ENCODE results near the gene B4GALT7. TPM values are rescaled to one million over a fixed set of nuclear protein-coding genes. Genes with fewer than 3 reads are reported as not detected.

Gene B4GALT7
- total RNA-seq, 1 donor from 2014 or later = 12.0 TPM

- Histone ChIP-seq H3K27me3 (ENCODE audit: control insufficient read depth in 3 of 3, insufficient read depth in 3 of 3, low read length in 3 of 3) (peaks cover 0 to 9% (median 4%) of the 10 kb centered on the region in 3 donors), H3K36me3 (ENCODE audit: control insufficient read depth in 3 of 3, insufficient read depth in 3 of 3, low read length in 3 of 3) (peaks cover 35 to 36% (median 36%) of the 10 kb centered on the region in 3 donors), H3K4me1 (ENCODE audit: control insufficient read depth in 3 of 3, insufficient read depth in 3 of 3, low read length in 3 of 3) (peaks cover 6 to 13% (median 11%) of the 10 kb centered on the region in 3 donors), H3K4me3 (ENCODE audit: low read length in 3 of 3) (peak within 1 kb of the TSS; percentile 81 to 91 (median 91)), H3K9me3 (ENCODE audit: control insufficient read depth in 3 of 3, low read length in 3 of 3) (no peaks in the 10 kb centered on the region), H3K9ac (ENCODE audit: low read depth in 1 of 3, low read length in 3 of 3) (peak within 1 kb of the TSS; percentile 85 to 92 (median 87)), H3K27ac (ENCODE audit: low read depth, low read length) (peak within 1 kb of the TSS; percentile 40)
Observed at GRCh38 chr5:177592010-177592834, 7.7 kb upstream of the B4GALT7 start, which contains the start of gene TMED9. TSS of gene TMED9 (plus strand) at chr5:177592203. CDS start at chr5:177592215, 12 bp downstream.

- H3K4me1 ChIP-seq (ENCODE audit: control insufficient read depth in 3 of 3, insufficient read depth in 3 of 3, low read length in 3 of 3) = peaks cover 6 to 13% (median 11%) of the 10 kb centered on the region in 3 donors
- H3K4me3 ChIP-seq (ENCODE audit: low read length in 3 of 3) = peak overlapping the region; percentile 81 to 91 (median 91)
- H3K27ac ChIP-seq (ENCODE audit: low read depth, low read length) = no peak overlapping the region
- peak overlapping the region; percentile 85 to 92 (median 87) for H3K9ac ChIP-seq (ENCODE audit: low read depth in 1 of 3, low read length in 3 of 3)
- peaks cover 35 to 36% (median 36%) of the 10 kb centered on the region in 3 donors for H3K36me3 ChIP-seq (ENCODE audit: control insufficient read depth in 3 of 3, insufficient read depth in 3 of 3, low read length in 3 of 3)
- peaks cover 0 to 9% (median 4%) of the 10 kb centered on the region in 3 donors for H3K27me3 ChIP-seq (ENCODE audit: control insufficient read depth in 3 of 3, insufficient read depth in 3 of 3, low read length in 3 of 3)
- no peaks in the 10 kb centered on the region for H3K9me3 ChIP-seq (ENCODE audit: control insufficient read depth in 3 of 3, low read length in 3 of 3)
Observed at GRCh38 chr5:177592905-177593304, 7.0 kb upstream of the B4GALT7 start.

GRCh38 chr5:177593511-177593910 is 6.4 kb upstream of the B4GALT7 start:
- Histone ChIP-seq H3K36me3 (ENCODE audit: control insufficient read depth in 3 of 3, insufficient read depth in 3 of 3, low read length in 3 of 3) (peaks cover 35 to 36% (median 36%) of the 10 kb centered on the region in 3 donors), H3K27me3 (ENCODE audit: control insufficient read depth in 3 of 3, insufficient read depth in 3 of 3, low read length in 3 of 3) (peaks cover 0 to 8% (median 3%) of the 10 kb centered on the region in 3 donors), H3K9me3 (ENCODE audit: control insufficient read depth in 3 of 3, low read length in 3 of 3) (no peaks in the 10 kb centered on the region), H3K27ac (ENCODE audit: low read depth, low read length) (no peak overlapping the region), H3K9ac (ENCODE audit: low read depth in 1 of 3, low read length in 3 of 3) (peak overlapping the region in 1 of 3 donors; percentile 2), H3K4me3 (ENCODE audit: low read length in 3 of 3) (peak overlapping the region in 1 of 3 donors; percentile 11), H3K4me1 (ENCODE audit: control insufficient read depth in 3 of 3, insufficient read depth in 3 of 3, low read length in 3 of 3) (peaks cover 6 to 13% (median 11%) of the 10 kb centered on the region in 3 donors)

GRCh38 chr5:177594071-177594470 is 5.9 kb upstream of the B4GALT7 start:
- Histone ChIP-seq H3K9me3 (ENCODE audit: control insufficient read depth in 3 of 3, low read length in 3 of 3) (no peaks in the 10 kb centered on the region), H3K27ac (ENCODE audit: low read depth, low read length) (no peak overlapping the region), H3K4me3 (ENCODE audit: low read length in 3 of 3) (no peak overlapping the region), H3K9ac (ENCODE audit: low read depth in 1 of 3, low read length in 3 of 3) (no peak overlapping the region), H3K27me3 (ENCODE audit: control insufficient read depth in 3 of 3, insufficient read depth in 3 of 3, low read length in 3 of 3) (peaks cover 0 to 6% (median 0%) of the 10 kb centered on the region in 3 donors), H3K4me1 (ENCODE audit: control insufficient read depth in 3 of 3, insufficient read depth in 3 of 3, low read length in 3 of 3) (peaks cover 6 to 13% (median 11%) of the 10 kb centered on the region in 3 donors), H3K36me3 (ENCODE audit: control insufficient read depth in 3 of 3, insufficient read depth in 3 of 3, low read length in 3 of 3) (peaks cover 35 to 36% (median 36%) of the 10 kb centered on the region in 3 donors)

GRCh38 chr5:177595026-177595585 is 4.8 kb upstream of the B4GALT7 start:
- no peak overlapping the region for H3K4me3 ChIP-seq (ENCODE audit: low read length in 3 of 3)
- no peaks in the 10 kb centered on the region for H3K9me3 ChIP-seq (ENCODE audit: control insufficient read depth in 3 of 3, low read length in 3 of 3)
- no peaks in the 10 kb centered on the region for H3K27me3 ChIP-seq (ENCODE audit: control insufficient read depth in 3 of 3, insufficient read depth in 3 of 3, low read length in 3 of 3)
- H3K36me3 ChIP-seq (ENCODE audit: control insufficient read depth in 3 of 3, insufficient read depth in 3 of 3, low read length in 3 of 3) = peaks cover 35 to 36% (median 36%) of the 10 kb centered on the region in 3 donors
- no peak overlapping the region for H3K27ac ChIP-seq (ENCODE audit: low read depth, low read length)
- H3K9ac ChIP-seq (ENCODE audit: low read depth in 1 of 3, low read length in 3 of 3) = no peak overlapping the region
- peaks cover 6 to 13% (median 11%) of the 10 kb centered on the region in 3 donors for H3K4me1 ChIP-seq (ENCODE audit: control insufficient read depth in 3 of 3, insufficient read depth in 3 of 3, low read length in 3 of 3)

GRCh38 chr5:177595991-177596774 is 3.7 kb upstream of the B4GALT7 start:
- H3K27ac ChIP-seq (ENCODE audit: low read depth, low read length) = no peak overlapping the region
- H3K36me3 ChIP-seq (ENCODE audit: control insufficient read depth in 3 of 3, insufficient read depth in 3 of 3, low read length in 3 of 3) = peaks cover 35 to 36% (median 36%) of the 10 kb centered on the region in 3 donors
- no peaks in the 10 kb centered on the region for H3K27me3 ChIP-seq (ENCODE audit: control insufficient read depth in 3 of 3, insufficient read depth in 3 of 3, low read length in 3 of 3)
- no peak overlapping the region for H3K9ac ChIP-seq (ENCODE audit: low read depth in 1 of 3, low read length in 3 of 3)
- H3K4me1 ChIP-seq (ENCODE audit: control insufficient read depth in 3 of 3, insufficient read depth in 3 of 3, low read length in 3 of 3) = peaks cover 14 to 21% (median 19%) of the 10 kb centered on the region in 3 donors
- no peak overlapping the region for H3K4me3 ChIP-seq (ENCODE audit: low read length in 3 of 3)
- no peaks in the 10 kb centered on the region for H3K9me3 ChIP-seq (ENCODE audit: control insufficient read depth in 3 of 3, low read length in 3 of 3)

GRCh38 chr5:177596775-177597238 is 3.1 kb upstream of the B4GALT7 start:
- no peaks in the 10 kb centered on the region for H3K9me3 ChIP-seq (ENCODE audit: control insufficient read depth in 3 of 3, low read length in 3 of 3)

GRCh38 chr5:177598477-177598876 is 1.5 kb upstream of the B4GALT7 start:
- no peak overlapping the region for H3K4me3 ChIP-seq (ENCODE audit: low read length in 3 of 3)
- no peak overlapping the region for H3K27ac ChIP-seq (ENCODE audit: low read depth, low read length)
- no peaks in the 10 kb centered on the region for H3K9me3 ChIP-seq (ENCODE audit: control insufficient read depth in 3 of 3, low read length in 3 of 3)
- no peaks in the 10 kb centered on the region for H3K27me3 ChIP-seq (ENCODE audit: control insufficient read depth in 3 of 3, insufficient read depth in 3 of 3, low read length in 3 of 3)
- H3K4me1 ChIP-seq (ENCODE audit: control insufficient read depth in 3 of 3, insufficient read depth in 3 of 3, low read length in 3 of 3) = peaks cover 14 to 26% (median 22%) of the 10 kb centered on the region in 3 donors
- peaks cover 32 to 33% (median 33%) of the 10 kb centered on the region in 3 donors for H3K36me3 ChIP-seq (ENCODE audit: control insufficient read depth in 3 of 3, insufficient read depth in 3 of 3, low read length in 3 of 3)
- H3K9ac ChIP-seq (ENCODE audit: low read depth in 1 of 3, low read length in 3 of 3) = no peak overlapping the region

More at GRCh38 chr5:177596775-177597238, 3.1 kb upstream of the B4GALT7 start:
- H3K36me3 ChIP-seq (ENCODE audit: control insufficient read depth in 3 of 3, insufficient read depth in 3 of 3, low read length in 3 of 3) = peaks cover 35 to 36% (median 36%) of the 10 kb centered on the region in 3 donors
- no peaks in the 10 kb centered on the region for H3K27me3 ChIP-seq (ENCODE audit: control insufficient read depth in 3 of 3, insufficient read depth in 3 of 3, low read length in 3 of 3)
- H3K4me3 ChIP-seq (ENCODE audit: low read length in 3 of 3) = no peak overlapping the region
- no peak overlapping the region for H3K27ac ChIP-seq (ENCODE audit: low read depth, low read length)
- no peak overlapping the region for H3K9ac ChIP-seq (ENCODE audit: low read depth in 1 of 3, low read length in 3 of 3)
- peaks cover 16 to 27% (median 25%) of the 10 kb centered on the region in 3 donors for H3K4me1 ChIP-seq (ENCODE audit: control insufficient read depth in 3 of 3, insufficient read depth in 3 of 3, low read length in 3 of 3)

- Histone ChIP-seq H3K4me1 (ENCODE audit: control insufficient read depth in 3 of 3, insufficient read depth in 3 of 3, low read length in 3 of 3) (peaks cover 10 to 22% (median 20%) of the 10 kb centered on the region in 3 donors), H3K4me3 (ENCODE audit: low read length in 3 of 3) (peak overlapping the region; percentile 74 to 95 (median 93)), H3K27ac (ENCODE audit: low read depth, low read length) (peak overlapping the region; percentile 79), H3K9ac (ENCODE audit: low read depth in 1 of 3, low read length in 3 of 3) (peak overlapping the region; percentile 77 to 97 (median 93)), H3K9me3 (ENCODE audit: control insufficient read depth in 3 of 3, low read length in 3 of 3) (no peaks in the 10 kb centered on the region), H3K36me3 (ENCODE audit: control insufficient read depth in 3 of 3, insufficient read depth in 3 of 3, low read length in 3 of 3) (peaks cover 15 to 18% (median 16%) of the 10 kb centered on the region in 3 donors), H3K27me3 (ENCODE audit: control insufficient read depth in 3 of 3, insufficient read depth in 3 of 3, low read length in 3 of 3) (no peaks in the 10 kb centered on the region)
Observed at GRCh38 chr5:177600508-177601018, 631 bp downstream of the B4GALT7 start.
